ENCODE measurements around the gene GPR146.

The GPR146 gene

DNA sequence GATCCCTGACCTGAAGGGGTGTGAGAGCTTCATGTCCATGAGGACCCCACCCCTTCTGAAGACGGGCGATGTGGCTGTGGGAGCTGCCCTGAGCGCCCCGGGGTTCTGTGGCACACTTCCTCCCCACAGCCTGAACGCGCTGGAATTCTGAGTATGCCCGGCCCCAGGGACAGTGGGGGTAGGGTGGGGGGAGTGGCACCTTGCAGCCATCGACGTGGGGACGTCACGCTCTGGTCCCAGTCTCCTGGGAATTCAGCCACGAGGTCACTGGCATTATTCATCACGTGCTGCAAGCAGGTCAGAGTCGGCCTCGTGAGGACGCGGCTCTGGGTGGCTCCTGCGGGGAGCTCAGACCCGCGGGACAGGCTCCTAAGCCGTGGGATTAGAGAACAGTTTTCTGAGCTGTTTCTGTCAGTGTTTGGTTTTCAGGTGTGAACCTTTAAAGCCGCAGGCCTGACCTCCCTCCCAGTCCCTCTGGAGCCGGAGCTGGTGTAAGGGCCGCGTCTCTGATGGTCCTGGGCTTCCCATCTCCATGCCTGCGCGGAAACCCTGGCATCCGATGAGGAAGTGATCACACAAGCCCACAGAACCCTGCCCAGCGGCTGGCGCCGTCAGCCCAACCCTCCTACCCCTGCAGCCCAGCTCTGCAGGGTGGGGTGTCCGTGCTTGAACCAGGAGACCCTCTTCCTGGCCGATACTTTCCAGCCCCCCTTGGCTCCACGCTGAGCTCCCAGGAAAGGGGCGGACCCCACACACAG, 16.1 kb downstream of the GPR146 start:
- no peak overlapping the region for H3K4me2 ChIP-seq (ENCODE audit: low read length)
- peaks cover 4% of the 10 kb centered on the region for H3K4me1 ChIP-seq
- H3K4me3 ChIP-seq (ENCODE audit: low read depth, low read length) = no peak overlapping the region
- H3K36me3 ChIP-seq (ENCODE audit: control insufficient read depth, insufficient read depth, low read length) = no peaks in the 10 kb centered on the region
- H3K9me3 ChIP-seq (ENCODE audit: control insufficient read depth, low read length) = no peaks in the 10 kb centered on the region
- H3K27me3 ChIP-seq (ENCODE audit: control insufficient read depth, insufficient read depth, low read length) = no peaks in the 10 kb centered on the region
- H3K79me2 ChIP-seq = peaks cover 47% of the 10 kb centered on the region
- no peak overlapping the region for H2AFZ ChIP-seq
- no peak overlapping the region for H3K27ac ChIP-seq
- H3K9ac ChIP-seq = no peak overlapping the region
- TF ChIP-seq, protein P1, sequence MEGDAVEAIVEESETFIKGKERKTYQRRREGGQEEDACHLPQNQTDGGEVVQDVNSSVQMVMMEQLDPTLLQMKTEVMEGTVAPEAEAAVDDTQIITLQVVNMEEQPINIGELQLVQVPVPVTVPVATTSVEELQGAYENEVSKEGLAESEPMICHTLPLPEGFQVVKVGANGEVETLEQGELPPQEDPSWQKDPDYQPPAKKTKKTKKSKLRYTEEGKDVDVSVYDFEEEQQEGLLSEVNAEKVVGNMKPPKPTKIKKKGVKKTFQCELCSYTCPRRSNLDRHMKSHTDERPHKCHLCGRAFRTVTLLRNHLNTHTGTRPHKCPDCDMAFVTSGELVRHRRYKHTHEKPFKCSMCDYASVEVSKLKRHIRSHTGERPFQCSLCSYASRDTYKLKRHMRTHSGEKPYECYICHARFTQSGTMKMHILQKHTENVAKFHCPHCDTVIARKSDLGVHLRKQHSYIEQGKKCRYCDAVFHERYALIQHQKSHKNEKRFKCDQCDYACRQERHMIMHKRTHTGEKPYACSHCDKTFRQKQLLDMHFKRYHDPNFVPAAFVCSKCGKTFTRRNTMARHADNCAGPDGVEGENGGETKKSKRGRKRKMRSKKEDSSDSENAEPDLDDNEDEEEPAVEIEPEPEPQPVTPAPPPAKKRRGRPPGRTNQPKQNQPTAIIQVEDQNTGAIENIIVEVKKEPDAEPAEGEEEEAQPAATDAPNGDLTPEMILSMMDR (IDR thresholded peaks at IDR 0.05) = no peak

DNA sequence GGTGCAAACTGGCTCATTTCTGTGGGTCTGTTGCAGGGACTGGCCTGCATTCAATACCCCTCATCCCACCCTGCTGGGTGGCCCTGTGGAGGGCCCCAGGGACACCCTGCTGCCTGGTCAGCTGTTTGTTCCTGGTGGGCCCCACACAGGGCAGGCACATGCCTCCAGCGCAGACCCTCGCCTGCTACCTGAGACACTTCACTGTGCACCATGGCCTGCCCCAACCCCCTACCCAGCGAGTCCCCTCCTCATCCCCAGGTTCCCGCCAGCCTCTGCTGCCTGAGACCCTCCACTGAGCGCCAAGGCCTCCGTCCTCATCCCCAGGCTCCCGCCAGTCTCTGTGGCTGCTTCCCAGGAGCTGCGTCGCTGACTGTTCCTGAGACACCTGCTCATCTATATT, 16.8 kb downstream of the GPR146 start:
- peaks cover 5% of the 10 kb centered on the region for H3K4me1 ChIP-seq

DNA sequence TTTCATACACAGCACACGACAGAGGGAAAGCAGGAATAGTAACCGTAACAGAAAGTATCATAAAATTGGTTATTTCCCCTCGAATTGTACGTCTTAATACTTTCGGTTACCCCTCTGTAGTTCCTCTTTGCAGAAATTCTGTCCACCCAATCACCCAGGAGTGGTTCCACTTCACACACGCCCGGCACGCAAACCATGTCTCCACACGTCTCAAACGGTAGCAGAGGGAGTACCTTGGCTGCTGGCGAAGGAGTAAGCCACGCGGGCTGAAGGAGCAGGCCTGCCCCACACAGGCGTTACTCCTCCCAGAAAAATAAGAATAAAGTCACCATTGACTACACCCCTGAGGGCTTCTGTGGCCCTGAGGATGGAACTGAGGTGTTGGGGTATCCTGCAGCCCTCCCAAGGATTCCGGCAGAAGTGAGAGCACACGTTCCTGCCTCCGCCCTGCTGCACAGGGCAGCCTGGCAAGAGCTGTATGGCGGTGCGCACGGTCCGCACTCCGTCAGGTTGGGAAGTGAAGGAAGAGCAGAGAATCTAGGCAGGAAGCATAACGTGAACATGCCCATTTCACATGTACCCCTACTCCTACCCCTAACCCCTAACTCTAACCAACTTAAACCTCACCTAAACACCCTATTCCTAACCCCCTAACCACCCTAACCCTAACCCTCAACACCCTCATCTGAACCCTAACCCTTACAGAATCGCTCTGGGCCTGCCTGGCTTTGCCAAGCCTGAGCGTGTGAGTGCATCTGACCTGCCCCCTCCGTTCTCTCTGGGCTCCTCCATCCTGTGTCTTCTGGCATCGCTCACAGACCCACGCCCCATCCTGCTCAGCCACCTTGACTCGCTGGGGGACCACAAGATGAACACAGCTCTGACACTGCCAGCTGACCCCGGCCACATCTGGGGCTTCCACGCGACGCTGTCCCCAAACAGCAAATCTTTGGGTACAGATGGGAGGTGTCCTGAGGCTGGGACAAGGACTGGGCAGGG, 18.2 kb downstream of the GPR146 start:
- no peak overlapping the region for H3K4me3 ChIP-seq (ENCODE audit: low read depth, low read length)
- peaks cover 43% of the 10 kb centered on the region for H3K79me2 ChIP-seq
- no peaks in the 10 kb centered on the region for H3K36me3 ChIP-seq (ENCODE audit: control insufficient read depth, insufficient read depth, low read length)
- no peaks in the 10 kb centered on the region for H3K27me3 ChIP-seq (ENCODE audit: control insufficient read depth, insufficient read depth, low read length)
- H3K27ac ChIP-seq = no peak overlapping the region
- no peak overlapping the region for H3K9ac ChIP-seq
- no peak overlapping the region for H2AFZ ChIP-seq
- no peaks in the 10 kb centered on the region for H3K9me3 ChIP-seq (ENCODE audit: control insufficient read depth, low read length)
- TF ChIP-seq, protein P1 (IDR thresholded peaks at IDR 0.05) = no peak
- peaks cover 5% of the 10 kb centered on the region for H3K4me1 ChIP-seq
- H3K4me2 ChIP-seq (ENCODE audit: low read length) = no peak overlapping the region

More for the DNA sequence above, 16.8 kb downstream of the GPR146 start:
- no peaks in the 10 kb centered on the region for H3K27me3 ChIP-seq (ENCODE audit: control insufficient read depth, insufficient read depth, low read length)
- TF ChIP-seq, protein P1 (IDR thresholded peaks at IDR 0.05) = no peak
- H3K4me3 ChIP-seq (ENCODE audit: low read depth, low read length) = no peak overlapping the region
- H3K4me2 ChIP-seq (ENCODE audit: low read length) = no peak overlapping the region
- H3K79me2 ChIP-seq = peaks cover 44% of the 10 kb centered on the region
- no peaks in the 10 kb centered on the region for H3K9me3 ChIP-seq (ENCODE audit: control insufficient read depth, low read length)
- no peak overlapping the region for H3K9ac ChIP-seq
- H3K36me3 ChIP-seq (ENCODE audit: control insufficient read depth, insufficient read depth, low read length) = no peaks in the 10 kb centered on the region
- H2AFZ ChIP-seq = no peak overlapping the region
- no peak overlapping the region for H3K27ac ChIP-seq

DNA sequence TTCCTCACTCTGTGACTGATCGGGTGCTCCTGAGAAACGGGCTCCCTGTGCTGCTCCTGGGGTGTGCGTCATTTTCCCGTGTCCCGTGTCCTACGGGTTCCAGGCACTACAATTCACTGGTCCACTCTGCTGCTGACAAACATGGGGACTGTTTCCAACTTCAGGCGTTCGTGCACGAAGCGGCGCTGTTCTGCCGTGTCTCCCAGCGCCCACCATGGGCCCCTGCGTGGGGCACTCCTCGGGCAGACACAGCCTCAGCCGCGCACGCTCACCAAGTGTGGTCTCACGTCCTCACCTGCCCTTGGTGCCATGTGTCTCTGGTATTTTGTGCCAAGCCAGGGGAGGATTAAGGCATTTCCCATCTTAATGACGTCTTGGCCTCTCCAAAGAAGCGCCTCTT, 19.0 kb downstream of the GPR146 start:
- H2AFZ ChIP-seq = no peak overlapping the region
- H3K27me3 ChIP-seq (ENCODE audit: control insufficient read depth, insufficient read depth, low read length) = no peaks in the 10 kb centered on the region
- H3K27ac ChIP-seq = no peak overlapping the region
- H3K4me1 ChIP-seq = peaks cover 5% of the 10 kb centered on the region
- no peak overlapping the region for H3K9ac ChIP-seq
- H3K9me3 ChIP-seq (ENCODE audit: control insufficient read depth, low read length) = no peaks in the 10 kb centered on the region
- TF ChIP-seq, protein P1 (IDR thresholded peaks at IDR 0.05) = no peak
- no peak overlapping the region for H3K4me3 ChIP-seq (ENCODE audit: low read depth, low read length)
- H3K79me2 ChIP-seq = peaks cover 39% of the 10 kb centered on the region
- no peak overlapping the region for H3K4me2 ChIP-seq (ENCODE audit: low read length)
- H3K36me3 ChIP-seq (ENCODE audit: control insufficient read depth, insufficient read depth, low read length) = no peaks in the 10 kb centered on the region

All from parathyroid adenoma (tissue), 2 donors.